ENCODE measurements around the gene MXRA7.
A peak's percentile ranks its signal among the peaks of the same experiment; 100 is the strongest.
"Not testable (repeated sequence)": the region's sequence is repeated elsewhere in the genome, so short reads cannot be mapped to it uniquely, and the experiment has no call there.

The MXRA7 gene

GRCh38 chr17:76710863-76711611 lies at the start of gene MXRA7:
TSS of gene MXRA7 (minus strand) at chr17:76710965. CDS start at chr17:76710946, 19 bp downstream.
- peak; percentile 24 to 25 for DNase-seq

- DNase-seq, result no peak
These were observed 47.8 kb upstream of the MXRA7 start for GRCh38 chr17:76758570-76758969.

GRCh38 chr17:76757256-76757655 lies 46.5 kb upstream of the MXRA7 start:
- DNase-seq, result no peak

- no peak for DNase-seq
These were observed 44.5 kb upstream of the MXRA7 start for GRCh38 chr17:76755285-76755684.

- DNase-seq, result no peak
These were observed 42.5 kb upstream of the MXRA7 start for GRCh38 chr17:76753061-76753961.

- DNase-seq, result no peak
These were observed 41.2 kb upstream of the MXRA7 start for GRCh38 chr17:76752006-76752405.

- no peak for DNase-seq
These were observed 40.7 kb upstream of the MXRA7 start for GRCh38 chr17:76751416-76751993.

GRCh38 chr17:76748657-76749056 lies 37.9 kb upstream of the MXRA7 start:
- DNase-seq, result no peak

GRCh38 chr17:76747716-76748363 lies 37.1 kb upstream of the MXRA7 start:
- no peak for DNase-seq

- not testable (repeated sequence) for DNase-seq
These were observed 35.0 kb upstream of the MXRA7 start for GRCh38 chr17:76745785-76746184.

- DNase-seq, result no peak
These were observed 34.0 kb upstream of the MXRA7 start for GRCh38 chr17:76744747-76745146.

- DNase-seq, result no peak
These were observed 32.2 kb upstream of the MXRA7 start for GRCh38 chr17:76742958-76743357.

GRCh38 chr17:76740329-76741118 lies 29.8 kb upstream of the MXRA7 start:
- DNase-seq, result no peak

- not testable (repeated sequence) for DNase-seq
These were observed 28.9 kb upstream of the MXRA7 start for GRCh38 chr17:76739568-76740115.

- no peak for DNase-seq
These were observed 27.7 kb upstream of the MXRA7 start for GRCh38 chr17:76738468-76738850.

- peak; percentile 88 to 93 for DNase-seq
These were observed 27.1 kb upstream of the MXRA7 start, which contains the start of gene MFSD11 for GRCh38 chr17:76737676-76738467. TSS of gene MFSD11 (plus strand) at chr17:76738119. CDS start at chr17:76738353, 234 bp downstream.

GRCh38 chr17:76737082-76737675 lies 26.4 kb upstream of the MXRA7 start, which contains the start of gene SRSF2:
TSS of gene SRSF2 (minus strand) at chr17:76737331. CDS start at chr17:76737160, 171 bp downstream.
- peak; percentile 95 to 96 for DNase-seq

GRCh38 chr17:76736349-76737081 lies 25.8 kb upstream of the MXRA7 start:
- peak in 1 of 2 experiments; percentile 16 for DNase-seq

GRCh38 chr17:76735586-76736348 lies 25.0 kb upstream of the MXRA7 start:
- no peak for DNase-seq

All from NCI-H187 (cell line).